NCI-H82 (cell line): ENCODE data around the gene FRAT2.

Experiments used
- DNase-seq: peaks from one replicate; lab custom pipeline; 2025; lab: John Stamatoyannopoulos, UW

Gene FRAT2

DNA sequence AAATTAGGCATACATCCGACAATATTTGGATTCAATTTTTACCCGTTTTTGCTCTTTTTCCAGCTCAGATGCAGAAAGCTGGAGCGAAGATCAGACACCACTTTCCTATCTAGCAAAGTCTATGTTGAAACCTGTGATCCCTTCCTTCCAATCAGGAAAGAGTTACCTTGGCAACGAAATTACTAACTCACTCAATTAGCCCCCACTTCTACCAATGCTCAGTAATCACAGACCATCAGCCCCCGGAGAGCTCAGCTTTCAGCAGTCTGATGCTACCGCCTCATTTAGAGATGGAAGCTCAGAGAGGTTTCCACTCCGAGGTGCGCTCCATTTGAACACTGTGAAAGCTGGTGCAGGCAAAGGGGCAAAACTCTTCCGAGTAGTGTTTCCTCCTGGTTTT lies 8.8 kb downstream of the FRAT2 start:
- peak; percentile 14 for DNase-seq

DNA sequence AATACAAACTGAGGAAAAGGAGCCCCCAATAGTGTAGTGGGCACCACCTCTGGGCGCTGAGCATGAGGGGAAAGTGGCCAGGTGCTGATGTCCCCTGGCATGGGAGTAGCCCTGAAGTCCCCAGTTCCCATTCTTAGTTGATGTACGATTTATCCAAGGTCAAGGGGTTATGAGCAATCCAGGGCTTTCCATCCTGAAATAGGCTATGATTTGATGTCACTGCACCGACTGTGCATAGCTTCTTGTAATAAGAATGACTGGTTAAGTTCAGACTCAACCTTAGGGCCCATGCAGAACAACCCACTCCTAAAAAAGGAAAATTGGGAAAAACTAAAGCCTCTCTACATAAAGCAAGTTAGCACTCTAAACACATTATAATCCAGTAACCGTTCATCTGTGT lies 11.0 kb downstream of the FRAT2 start:
- DNase-seq, result no peak

DNA sequence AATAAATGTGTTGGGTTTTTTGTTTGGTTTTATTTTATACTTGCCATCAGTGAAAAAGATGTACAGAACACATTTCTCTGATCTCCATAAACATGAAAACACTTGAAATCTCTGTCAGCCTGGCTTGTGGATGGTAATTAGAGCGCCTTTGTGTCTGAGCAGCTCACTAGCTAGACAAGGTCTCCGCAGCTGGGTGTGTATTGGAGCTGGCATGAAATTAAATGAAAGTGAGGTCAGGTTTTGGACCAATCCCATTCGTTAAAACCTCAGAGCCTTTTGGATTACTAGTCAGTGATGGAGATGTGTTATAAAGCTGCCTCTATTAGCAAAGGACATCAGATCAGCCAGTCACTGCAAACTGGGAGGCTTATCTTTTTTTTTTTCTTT lies 12.7 kb downstream of the FRAT2 start:
- DNase-seq, result peak; percentile 24

DNA sequence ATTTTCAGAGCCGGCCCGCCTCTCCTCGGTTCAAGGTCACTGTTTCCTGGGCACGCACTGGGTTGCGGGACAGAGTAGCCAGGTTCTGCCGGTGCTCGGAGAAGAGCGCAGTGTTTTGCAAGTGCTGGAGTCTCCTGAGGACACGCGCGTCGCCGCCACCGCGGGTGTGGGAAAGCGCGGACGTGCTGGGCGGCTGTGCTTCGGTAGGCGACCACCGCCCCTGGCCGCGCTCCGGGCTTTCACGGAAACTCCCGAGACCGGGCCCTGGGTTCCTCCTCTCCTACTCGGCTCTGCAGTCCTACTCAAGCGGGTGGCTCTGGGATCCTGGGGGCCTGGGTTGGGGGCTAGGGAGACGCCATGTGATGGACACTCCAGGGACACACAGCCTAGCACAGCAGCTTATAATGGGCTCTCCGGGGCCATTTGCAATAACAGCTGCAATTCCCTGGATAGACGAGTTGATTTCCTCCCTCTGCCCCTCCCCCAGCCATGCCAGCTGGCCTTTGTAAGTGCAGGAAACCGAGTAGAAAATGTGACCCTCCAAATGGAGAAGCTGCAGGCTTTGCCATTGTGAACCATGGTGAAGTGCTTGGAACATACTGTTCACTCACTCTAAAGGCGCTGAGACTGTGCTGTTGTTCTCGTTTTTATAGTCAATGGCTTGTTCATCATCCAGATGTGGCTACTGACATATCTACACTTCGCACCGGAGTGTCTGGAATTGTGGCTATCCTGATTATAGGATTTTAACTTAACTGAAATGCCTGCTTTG lies 13.3 kb downstream of the FRAT2 start:
- DNase-seq, result peak; percentile 59

DNA sequence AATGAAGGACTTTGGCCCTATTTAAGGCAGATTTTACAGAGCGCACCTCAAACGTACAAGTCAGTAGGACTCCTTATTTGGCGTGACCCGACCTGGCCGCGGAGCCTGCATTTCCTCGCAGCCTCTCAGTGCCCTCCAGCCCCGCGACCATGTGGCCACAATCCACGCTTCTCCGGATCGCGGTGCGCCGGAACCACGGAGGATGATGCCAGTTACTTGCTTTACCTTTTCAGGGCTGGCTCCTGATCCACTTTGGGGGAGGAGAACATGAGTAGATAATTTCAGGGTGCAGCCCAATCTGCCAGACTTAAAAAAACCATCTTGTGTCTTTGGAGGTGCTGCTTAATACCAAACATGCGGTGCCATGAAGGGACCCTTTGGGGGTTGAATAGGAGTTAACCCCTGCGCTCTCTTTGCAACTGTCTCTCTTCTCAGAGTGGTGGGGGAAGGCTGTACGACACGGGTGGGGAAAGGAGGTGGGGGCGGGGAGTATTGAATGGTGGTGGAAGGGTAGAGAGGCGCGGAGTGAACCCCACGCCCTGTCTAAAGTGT lies 14.0 kb downstream of the FRAT2 start:
- no peak for DNase-seq

DNA sequence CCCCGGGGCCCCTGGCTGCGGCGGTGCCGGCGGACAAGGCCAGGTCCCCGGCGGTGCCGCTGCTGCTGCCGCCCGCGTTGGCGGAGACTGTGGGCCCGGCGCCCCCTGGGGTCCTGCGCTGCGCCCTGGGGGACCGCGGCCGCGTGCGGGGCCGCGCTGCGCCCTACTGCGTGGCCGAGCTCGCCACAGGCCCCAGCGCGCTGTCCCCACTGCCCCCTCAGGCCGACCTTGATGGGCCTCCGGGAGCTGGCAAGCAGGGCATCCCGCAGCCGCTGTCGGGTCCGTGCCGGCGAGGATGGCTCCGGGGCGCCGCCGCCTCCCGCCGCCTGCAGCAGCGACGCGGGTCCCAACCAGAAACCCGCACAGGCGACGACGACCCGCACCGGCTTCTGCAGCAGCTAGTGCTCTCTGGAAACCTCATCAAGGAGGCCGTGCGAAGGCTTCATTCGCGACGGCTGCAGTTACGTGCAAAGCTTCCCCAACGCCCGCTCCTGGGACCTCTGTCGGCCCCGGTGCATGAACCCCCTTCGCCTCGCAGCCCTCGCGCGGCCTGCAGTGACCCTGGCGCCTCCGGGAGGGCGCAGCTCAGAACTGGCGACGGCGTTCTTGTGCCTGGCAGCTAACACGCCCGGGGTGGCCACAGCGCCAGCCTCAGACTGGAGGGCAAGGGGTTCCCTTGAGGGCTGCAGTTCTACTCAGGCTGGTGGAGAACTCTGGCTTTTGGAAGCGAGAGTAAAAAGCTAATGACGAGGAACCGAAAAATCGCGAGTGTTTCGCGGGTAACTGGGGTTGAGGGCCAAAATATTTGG lies 14.7 kb downstream of the FRAT2 start:
- peak; percentile 46 for DNase-seq

DNA sequence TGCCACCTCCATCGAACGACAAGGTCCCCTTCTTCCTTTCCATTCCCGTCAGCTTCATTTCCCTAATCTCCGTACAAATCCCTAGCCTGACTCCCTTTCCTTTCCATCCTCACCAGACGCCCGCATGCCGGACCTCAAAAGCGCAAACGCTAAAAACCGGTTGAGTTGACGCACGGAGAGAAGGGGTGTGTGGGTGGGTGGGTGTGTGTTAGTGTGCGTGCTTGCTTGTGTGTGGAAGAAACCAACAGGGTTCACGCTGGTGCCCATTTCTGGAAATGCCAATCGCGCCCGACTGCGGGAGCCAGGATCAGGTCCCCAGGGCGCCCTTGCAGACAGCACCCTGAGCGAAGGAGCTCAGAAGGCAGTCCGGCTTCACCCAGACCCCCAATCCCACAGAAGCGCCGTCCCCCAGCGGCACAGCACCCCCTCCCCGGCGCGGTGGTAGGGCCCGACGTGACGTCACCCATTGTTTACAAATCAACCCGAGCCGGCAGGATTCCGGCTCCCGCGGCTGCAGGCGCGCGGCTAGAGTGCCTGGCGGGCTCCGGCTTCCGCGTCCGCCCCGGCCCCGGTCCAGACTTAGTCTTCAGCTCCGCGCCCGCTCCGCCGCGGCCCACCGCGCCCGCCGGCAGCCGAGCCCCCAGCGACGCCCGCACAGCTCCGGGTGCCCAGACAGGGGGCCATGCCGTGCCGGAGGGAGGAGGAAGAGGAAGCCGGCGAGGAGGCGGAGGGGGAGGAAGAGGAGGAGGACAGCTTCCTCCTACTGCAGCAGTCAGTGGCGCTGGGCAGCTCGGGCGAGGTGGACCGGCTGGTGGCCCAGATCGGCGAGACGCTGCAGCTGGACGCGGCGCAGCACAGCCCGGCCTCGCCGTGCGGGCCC lies 15.5 kb downstream of the FRAT2 start, which contains the start of gene FRAT1:
TSS of gene FRAT1 (plus strand) at position 500 of the 880 bp plus-strand sequence. CDS start at position 683, 183 bp downstream.
- DNase-seq, result peak; percentile 85

DNA sequence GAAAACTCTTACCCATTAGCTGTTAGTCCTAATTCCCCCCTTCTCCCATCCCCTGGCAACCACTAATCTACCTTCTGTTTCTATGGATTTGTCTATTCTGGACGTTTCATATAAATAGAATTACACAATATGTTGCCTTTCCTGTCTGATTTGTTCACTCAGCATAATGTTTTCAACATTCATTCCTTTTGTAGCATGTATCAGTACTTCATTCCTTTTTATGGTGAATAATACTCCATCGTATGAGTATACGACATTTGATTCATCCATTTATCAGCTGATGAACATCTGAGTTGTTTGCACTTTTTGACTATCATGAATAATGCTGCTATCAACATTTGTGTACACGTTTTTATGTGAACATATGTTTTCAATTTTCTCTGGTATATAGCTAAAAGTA lies 19.9 kb downstream of the FRAT2 start:
- DNase-seq, result no peak

DNA sequence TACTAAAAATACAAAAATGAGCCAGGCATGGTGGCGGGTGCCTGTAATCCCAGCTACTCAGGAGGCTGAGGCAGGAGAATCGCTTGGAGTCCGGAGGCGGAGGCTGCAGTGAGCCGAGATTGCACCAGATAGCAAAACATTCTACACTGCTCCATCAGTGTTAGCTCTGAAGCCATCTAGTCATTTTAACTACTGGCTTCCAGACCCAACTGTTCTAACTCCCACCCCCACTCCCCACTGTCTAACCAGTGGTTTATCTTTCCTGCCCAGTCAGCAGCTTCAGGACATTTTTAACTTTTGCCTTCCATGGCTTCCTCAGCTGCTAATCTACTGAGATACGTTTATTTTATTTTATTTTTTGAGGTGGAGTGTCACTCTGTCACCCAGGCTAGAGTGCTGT lies 21.6 kb downstream of the FRAT2 start:
- DNase-seq, result no peak

DNA sequence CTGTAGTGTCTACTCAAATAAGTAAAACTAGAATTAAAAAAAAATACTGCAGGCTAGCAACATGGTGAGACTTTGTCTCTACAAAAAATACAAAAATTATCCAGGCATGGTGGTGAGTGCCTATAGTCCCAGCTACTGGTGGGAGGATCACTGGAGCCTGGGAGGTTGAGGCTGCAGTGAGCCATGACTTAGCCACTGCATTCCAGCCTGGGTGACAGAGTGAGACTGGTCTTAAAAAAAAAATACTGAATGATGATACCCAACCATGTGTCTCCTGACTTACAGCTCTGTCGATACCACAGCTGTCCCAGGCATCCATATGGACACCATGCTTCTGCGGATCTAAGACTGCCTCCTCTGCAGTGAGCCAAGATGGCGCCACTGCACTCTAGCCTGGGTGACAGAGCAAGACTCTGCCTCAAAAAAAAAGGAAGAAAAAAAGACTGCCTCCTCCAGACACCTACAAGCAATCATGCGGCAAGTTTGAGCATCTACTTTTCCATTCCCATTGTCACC lies 23.4 kb downstream of the FRAT2 start:
- no peak for DNase-seq

DNA sequence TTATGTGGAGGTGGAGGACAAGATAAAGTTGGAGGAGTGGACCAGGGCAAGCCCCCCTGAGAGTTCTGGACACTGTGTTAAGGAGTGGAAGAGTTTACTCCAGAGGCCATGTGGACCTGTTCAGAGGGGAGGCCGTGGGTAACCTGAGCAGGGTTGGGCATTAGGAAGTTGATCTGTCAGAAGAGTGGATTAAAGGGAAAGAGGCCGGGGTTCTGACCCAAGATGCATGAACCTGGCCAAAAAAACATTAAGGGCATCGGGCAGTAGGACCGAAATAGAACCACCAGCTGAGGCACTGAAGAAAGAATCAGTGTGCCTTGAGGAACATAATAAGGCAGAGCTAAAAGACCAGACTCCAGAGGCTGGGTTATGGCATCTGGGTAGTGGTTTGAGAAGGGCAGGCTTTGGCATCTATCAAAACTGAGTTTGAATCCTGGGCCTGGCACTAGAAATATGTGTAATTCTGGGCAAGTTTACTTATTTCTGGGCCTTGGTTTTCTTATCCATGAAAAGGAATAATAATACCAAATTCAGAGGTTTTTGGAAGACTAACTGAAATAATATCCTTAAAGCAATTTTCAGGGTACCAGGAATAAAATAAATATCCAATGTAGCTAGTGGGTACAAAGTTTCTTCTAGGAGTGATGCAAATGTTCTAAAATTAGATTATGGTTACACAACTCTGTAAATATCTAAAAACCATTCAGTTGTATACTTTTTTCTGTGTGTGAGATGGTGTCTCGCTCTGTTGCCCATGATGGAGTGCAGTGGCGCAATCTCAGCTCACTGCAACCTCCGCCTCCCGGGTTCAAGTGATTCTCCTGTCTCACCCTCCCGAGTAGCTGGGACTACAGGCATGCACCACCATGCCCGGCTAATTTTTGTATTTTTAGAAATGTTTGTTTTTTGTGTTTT lies 26.4 kb downstream of the FRAT2 start:
- peak; percentile 5 for DNase-seq

DNA sequence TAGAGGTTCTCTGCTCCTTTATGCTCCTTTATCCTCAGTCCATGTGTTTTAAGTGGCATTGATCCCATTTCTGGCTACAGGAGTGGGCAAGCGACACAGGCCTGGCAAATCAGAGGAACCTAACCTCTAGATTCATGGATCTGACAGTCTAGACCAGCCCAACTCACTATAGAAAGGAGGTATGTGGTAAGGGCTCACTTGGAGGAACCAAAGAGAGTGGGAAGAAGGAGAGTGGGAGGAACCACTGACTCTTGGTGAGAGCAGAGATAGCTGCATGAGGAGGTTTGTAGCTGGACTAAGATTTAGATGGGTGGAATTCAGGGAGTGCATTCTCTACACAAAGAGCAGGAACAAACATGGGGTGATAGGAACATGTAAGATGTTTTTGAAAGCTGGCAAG lies 27.1 kb downstream of the FRAT2 start:
- DNase-seq, result no peak

DNA sequence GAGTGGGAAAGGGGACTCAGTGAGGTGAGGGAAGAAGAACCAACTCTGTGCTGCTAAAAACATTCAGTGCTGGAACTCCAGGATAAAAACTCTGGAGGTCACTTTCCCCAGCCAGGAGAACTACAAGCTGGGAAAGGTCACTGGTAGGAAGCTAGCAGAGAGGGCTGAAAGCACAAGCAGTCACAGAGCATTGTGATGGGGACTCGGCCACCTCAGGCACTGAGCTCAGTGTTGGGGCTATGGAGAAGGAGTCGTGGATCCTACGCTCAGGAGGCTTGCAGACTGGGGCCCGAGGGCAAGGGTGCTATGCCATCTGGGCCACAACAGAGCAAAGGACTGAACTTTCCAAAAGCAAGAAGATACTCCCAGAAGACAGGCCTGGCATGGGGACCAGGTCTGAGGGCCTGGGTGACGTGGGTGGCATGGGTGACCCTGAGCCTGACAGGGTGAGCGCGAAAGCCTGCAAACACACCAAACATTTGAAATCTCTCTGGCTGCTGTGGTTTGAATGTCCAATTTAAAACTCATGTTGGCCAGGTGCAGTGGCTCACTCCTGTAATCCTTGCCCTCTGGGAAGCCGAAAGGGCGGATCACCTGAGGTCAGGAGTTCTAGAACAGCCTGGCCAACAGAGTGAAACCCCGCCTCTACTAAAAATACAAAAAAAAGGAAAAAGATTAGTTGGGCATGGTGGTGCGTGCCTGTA lies 32.3 kb downstream of the FRAT2 start:
- no peak for DNase-seq

DNA sequence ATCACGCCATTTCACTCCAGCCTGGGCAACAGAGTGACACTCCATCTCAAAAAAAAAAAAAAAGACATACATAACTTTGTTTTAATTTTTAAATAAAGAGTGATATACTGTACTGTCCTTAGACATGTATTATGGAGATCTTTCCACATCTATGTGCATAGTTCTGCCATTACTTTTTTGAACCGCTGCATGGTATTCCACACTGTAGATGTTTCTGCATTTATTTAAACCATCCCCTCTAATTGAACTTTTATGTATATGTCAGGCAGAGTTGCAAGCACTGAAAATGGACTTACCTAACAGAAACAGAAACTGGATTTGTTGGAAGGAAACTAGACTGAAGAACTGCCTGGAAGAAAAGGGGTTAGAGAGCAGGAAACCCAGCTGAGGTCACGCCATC lies 33.5 kb downstream of the FRAT2 start:
- DNase-seq, result no peak

DNA sequence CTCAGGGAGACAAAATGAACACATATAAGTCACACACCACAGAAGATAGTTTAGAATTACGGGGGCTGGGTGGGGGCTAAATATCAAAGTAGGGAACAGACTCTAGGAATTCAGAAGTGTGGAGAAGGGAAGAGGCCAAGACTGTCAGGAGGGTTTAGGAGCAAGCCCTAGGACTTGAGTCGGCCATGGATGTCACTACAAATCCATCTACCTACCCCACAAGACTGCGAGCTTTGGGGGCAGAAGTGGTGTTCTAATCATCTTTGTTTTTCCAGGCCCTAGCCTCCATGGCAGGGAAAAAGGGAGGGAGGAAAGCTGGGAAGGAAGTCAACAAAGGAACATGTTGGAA lies 36.3 kb downstream of the FRAT2 start:
- no peak for DNase-seq

DNA sequence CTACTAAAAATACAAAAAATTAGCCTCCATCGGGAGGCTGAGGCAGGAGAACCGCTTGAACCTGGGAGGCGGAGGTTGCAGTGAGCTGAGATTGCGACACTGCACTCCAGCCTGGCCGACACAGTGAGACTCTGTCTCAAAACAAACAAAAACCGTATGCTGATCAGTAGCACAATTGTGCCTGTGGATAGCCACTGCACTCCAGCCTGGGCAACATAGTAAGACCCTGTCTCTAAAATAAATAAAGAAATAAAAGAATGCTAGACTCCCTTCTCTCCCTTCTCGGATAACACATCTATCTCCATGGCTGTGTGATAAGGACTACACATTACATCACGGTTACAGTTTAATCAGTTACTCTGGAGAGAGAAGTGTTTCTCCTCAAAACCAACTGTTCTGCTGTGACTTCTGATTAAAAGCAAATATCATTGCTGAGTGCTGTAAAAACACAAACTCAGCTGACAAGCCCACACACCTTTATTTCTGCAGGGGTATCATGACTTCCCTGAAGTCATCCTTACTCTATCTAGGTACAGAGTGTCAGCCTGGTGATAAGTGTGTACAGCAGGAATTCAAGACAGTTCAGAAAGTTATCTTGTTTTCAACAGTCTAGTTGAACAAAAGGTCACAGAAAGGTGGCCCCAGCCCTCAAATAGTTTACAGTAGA lies 36.8 kb downstream of the FRAT2 start:
- DNase-seq, result no peak

DNA sequence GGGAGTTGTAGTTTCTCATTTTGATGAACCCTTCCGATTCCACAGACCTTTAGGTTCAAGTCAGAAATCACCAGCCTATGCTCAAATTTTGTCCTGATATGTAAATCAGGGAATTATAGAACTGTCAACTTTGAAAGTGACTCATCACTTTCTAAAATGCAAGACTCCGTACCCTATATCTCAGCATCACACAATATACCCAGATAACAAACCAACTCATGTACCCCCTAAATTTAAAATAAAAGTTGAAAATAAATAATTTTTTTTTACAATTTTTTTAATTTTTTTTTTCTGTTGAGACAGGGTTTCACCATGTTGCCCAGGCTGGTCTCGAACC lies 41.7 kb downstream of the FRAT2 start:
- no peak for DNase-seq

DNA sequence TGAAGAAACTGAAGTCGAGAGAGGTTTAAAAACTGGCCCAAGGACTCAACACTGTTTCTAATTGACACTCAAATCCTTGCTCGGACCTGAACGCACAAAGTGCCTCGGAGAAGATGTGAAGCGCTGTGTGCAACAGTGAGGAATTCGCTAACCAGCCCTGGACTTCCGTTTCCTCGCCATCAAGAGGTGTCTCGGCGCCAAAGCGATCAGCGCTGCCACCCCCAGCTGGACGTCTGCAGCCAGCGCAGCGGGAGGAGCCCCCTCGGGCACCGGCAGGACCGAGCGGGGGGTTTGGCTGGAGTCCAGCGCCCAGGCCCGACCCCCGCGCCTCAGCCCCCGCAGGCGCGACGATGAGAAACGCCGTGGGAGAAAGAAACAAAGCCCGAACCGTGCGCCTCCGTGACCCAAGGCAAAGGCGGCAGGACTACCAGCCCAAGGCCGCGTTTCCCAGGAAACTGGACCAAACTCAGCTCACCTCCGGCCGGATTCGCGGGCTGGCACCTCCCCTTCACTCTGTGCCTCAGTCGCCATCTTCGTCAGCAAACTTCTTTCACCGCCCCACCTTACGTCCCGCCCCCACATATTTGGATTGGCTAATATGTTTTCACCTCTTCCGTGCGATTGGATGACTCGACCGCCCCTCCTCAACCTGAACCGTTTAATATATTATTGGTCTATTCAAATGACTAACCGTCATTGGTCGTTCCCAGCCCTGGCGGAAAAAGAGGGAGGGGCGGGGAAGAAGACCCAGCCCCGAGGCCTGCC lies 42.2 kb downstream of the FRAT2 start, which contains the start of gene ARHGAP19:
TSS of gene ARHGAP19 (minus strand) at position 541 of the 765 bp plus-strand sequence. CDS start at position 531, 10 bp downstream.
- DNase-seq, result peak; percentile 99
